WERI-Rb-1 (cell line): ENCODE data around the gene VWA5A.

ENCODE experiments used
- DNase-seq: peaks from one replicate; pipeline ENCODE4 v3.0.0-alpha.2; 2020
- H3K27ac ChIP-seq: fragments of 250-450 bp; sonication (Bioruptor Pico); 2 replicates; pipeline ENCODE4 v1.5.1; 2020; ENCODE audit warnings: mild to moderate bottlenecking, moderate library complexity
- H3K27me3 ChIP-seq: fragments of 250-450 bp; sonication (Bioruptor Pico); 2 replicates; pipeline ENCODE4 v1.5.1; 2021; ENCODE audit warnings: mild to moderate bottlenecking, low read depth, moderate library complexity; ENCODE audit not compliant: insufficient read depth, severe bottlenecking
- H3K36me3 ChIP-seq: fragments of 250-450 bp; sonication (Bioruptor Pico); 2 replicates; pipeline ENCODE4 v1.5.1; 2020; ENCODE audit warnings: mild to moderate bottlenecking, moderate library complexity
- H3K4me3 ChIP-seq: 2 replicates; pipeline ENCODE4 v1.5.1; 2011; ENCODE audit warnings: low read depth, mild to moderate bottlenecking, control low read depth, low read length
- H3K9me3 ChIP-seq: fragments of 250-450 bp; sonication (Bioruptor Pico); 2 replicates; pipeline ENCODE4 v1.5.1; 2021; ENCODE audit warnings: mild to moderate bottlenecking, moderate library complexity; ENCODE audit not compliant: severe bottlenecking
- CTCF ChIP-seq: IDR thresholded peaks from 2 replicates; pipeline ENCODE4 v1.5.1; 2011; ENCODE audit warnings: low read depth, mild to moderate bottlenecking, control low read depth, inconsistent platforms, low read length

The VWA5A gene

GRCh38 chr11:124143034-124143433 lies 27.8 kb downstream of the VWA5A start:
- no peak for TF ChIP-seq CTCF
- Histone ChIP-seq H3K4me3 (no peak overlapping the region), H3K36me3 (no peaks in the 10 kb centered on the region), H3K27ac (no peak overlapping the region), H3K9me3 (peaks cover 2% of the 10 kb centered on the region), H3K27me3 (no peaks in the 10 kb centered on the region)
- DNase-seq, result no peak

DNA sequence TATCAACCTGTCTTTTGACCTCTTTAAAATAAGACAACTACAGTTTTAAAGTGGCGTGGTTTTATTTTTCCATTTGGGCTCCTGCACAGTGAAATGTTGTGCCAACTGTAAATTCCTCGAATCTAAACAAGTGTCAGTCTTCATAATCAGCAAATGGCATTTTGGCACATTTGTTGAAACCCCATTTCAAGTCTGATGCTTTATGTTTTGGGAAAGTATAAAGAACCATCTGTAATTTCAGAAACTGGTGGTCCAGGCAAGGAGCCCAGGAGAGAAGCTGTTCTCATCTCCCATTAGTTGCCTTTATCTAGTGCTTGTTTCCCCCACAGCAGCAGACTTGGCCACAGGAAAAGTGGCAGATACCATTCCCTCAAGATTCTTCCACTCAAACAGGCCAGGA lies 32.7 kb downstream of the VWA5A start:
- H3K36me3 ChIP-seq, result no peaks in the 10 kb centered on the region
- no peaks in the 10 kb centered on the region for H3K27me3 ChIP-seq
- no peak for TF ChIP-seq CTCF
- no peak overlapping the region for H3K4me3 ChIP-seq
- H3K27ac ChIP-seq, result no peak overlapping the region
- DNase-seq, result no peak
- no peaks in the 10 kb centered on the region for H3K9me3 ChIP-seq

GRCh38 chr11:124150684-124151083 lies 35.4 kb downstream of the VWA5A start:
- no peak overlapping the region for H3K27ac ChIP-seq
- no peak for DNase-seq
- no peaks in the 10 kb centered on the region for H3K27me3 ChIP-seq
- TF ChIP-seq CTCF, result no peak
- H3K9me3 ChIP-seq, result no peaks in the 10 kb centered on the region
- H3K4me3 ChIP-seq, result no peak overlapping the region
- no peaks in the 10 kb centered on the region for H3K36me3 ChIP-seq

- no peak overlapping the region for H3K4me3 ChIP-seq
Measured at GRCh38 chr11:124152770-124153407, 37.6 kb downstream of the VWA5A start.

DNA sequence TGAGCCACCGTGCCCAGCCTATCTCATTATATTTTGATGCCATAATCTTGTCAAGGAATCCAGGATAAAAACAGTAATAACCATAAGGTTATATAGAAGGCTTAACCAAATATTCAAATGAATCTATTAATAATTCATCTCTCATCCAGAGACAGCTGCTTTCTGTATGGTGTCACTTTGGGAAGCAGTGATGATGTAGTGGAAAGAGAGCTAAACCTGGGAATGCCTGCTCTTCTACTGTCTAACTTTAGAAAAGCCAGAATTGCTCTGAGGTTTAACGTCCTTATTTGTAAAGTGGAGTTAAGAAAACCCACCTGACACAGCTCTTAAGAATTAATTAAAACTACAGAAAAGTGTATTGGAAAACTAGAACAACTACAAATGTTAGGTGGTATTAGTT lies 38.6 kb downstream of the VWA5A start:
- H3K27me3 ChIP-seq, result no peaks in the 10 kb centered on the region
- no peaks in the 10 kb centered on the region for H3K9me3 ChIP-seq
- no peaks in the 10 kb centered on the region for H3K36me3 ChIP-seq
- TF ChIP-seq CTCF, result no peak
- no peak for DNase-seq
- H3K4me3 ChIP-seq, result no peak overlapping the region
- H3K27ac ChIP-seq, result no peak overlapping the region

More at GRCh38 chr11:124152770-124153407, 37.6 kb downstream of the VWA5A start:
- H3K27me3 ChIP-seq, result no peaks in the 10 kb centered on the region
- H3K9me3 ChIP-seq, result no peaks in the 10 kb centered on the region
- no peak for TF ChIP-seq CTCF
- H3K27ac ChIP-seq, result no peak overlapping the region
- no peaks in the 10 kb centered on the region for H3K36me3 ChIP-seq
- DNase-seq, result no peak

DNA sequence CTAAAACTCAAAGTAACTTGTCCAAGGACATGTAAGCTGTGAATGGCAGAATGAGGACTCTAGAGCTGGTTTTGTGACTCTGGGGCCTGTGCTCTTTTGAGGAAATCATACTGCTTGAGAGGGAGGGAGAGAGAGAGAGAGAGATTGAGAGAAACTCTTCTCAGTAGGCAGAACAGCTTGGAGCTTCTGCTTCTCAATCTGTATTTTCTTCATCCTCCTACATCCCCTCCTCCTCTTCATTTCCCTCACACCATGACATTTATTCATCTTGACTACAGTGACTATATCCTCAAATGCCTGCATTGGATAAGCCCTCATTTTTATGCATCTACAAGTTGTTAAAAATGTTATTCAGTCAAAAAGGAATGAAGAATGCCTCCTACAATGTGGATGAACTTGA lies 44.2 kb downstream of the VWA5A start:
- no peaks in the 10 kb centered on the region for H3K36me3 ChIP-seq
- no peak for TF ChIP-seq CTCF
- no peak overlapping the region for H3K4me3 ChIP-seq
- no peak overlapping the region for H3K27ac ChIP-seq
- no peaks in the 10 kb centered on the region for H3K27me3 ChIP-seq
- no peak for DNase-seq
- no peaks in the 10 kb centered on the region for H3K9me3 ChIP-seq
